WTC11 (cell line): ENCODE data around the gene IFNK.

Experiments used
- ARID4B ChIP-seq: sonication (generic); formaldehyde crosslinking; IDR thresholded peaks from 2 replicates; pipeline ENCODE4 v1.8.0; 2023; ENCODE audit warnings: missing genetic modification reagents, mild to moderate bottlenecking, borderline replicate concordance
- ATF2 ChIP-seq: sonication (generic); formaldehyde crosslinking; IDR thresholded peaks from 2 replicates; pipeline ENCODE4 v1.8.1; 2022; ENCODE audit warnings: low read depth, missing genetic modification reagents, borderline replicate concordance
- CTCF ChIP-seq: fragments of 200-600 bp; IDR thresholded peaks from 2 replicates; pipeline ENCODE4 v1.8.0; 2022; ENCODE audit warnings: antibody characterized with exemption
- E2F4 ChIP-seq: sonication (generic); formaldehyde crosslinking; IDR thresholded peaks from 2 replicates; pipeline ENCODE4 v1.8.1; 2022; ENCODE audit warnings: low read depth, mild to moderate bottlenecking, moderate library complexity, missing genetic modification reagents, borderline replicate concordance
- E2F5 ChIP-seq: sonication (generic); formaldehyde crosslinking; IDR thresholded peaks from 2 replicates; pipeline ENCODE4 v1.8.1; 2022; ENCODE audit warnings: mild to moderate bottlenecking, moderate library complexity, missing genetic modification reagents
- IRF1 ChIP-seq: sonication (generic); formaldehyde crosslinking; IDR thresholded peaks from 2 replicates; pipeline ENCODE4 v1.8.0; 2023; ENCODE audit warnings: missing genetic modification reagents
- NR1H2 ChIP-seq: sonication (generic); formaldehyde crosslinking; IDR thresholded peaks from 2 replicates; pipeline ENCODE4 v1.9.0; 2021; ENCODE audit warnings: mild to moderate bottlenecking, moderate library complexity, missing genetic modification reagents
- SMAD4 ChIP-seq: sonication (generic); formaldehyde crosslinking; IDR thresholded peaks from 2 replicates; pipeline ENCODE4 v1.8.0; 2022; ENCODE audit warnings: mild to moderate bottlenecking, missing genetic modification reagents
- USF2 ChIP-seq: sonication (generic); formaldehyde crosslinking; IDR thresholded peaks from 2 replicates; pipeline ENCODE4 v1.8.1; 2023; ENCODE audit warnings: mild to moderate bottlenecking, missing genetic modification reagents, moderate library complexity
- ZBTB21 ChIP-seq: sonication (generic); formaldehyde crosslinking; IDR thresholded peaks from 2 replicates; pipeline ENCODE4 v1.8.1; 2023; ENCODE audit warnings: mild to moderate bottlenecking, missing genetic modification reagents, borderline replicate concordance

- TF ChIP-seq USF2 (CRISPR knock-in tag), result no peak
- no peak for TF ChIP-seq SMAD4 (CRISPR knock-in tag)
- TF ChIP-seq CTCF, result no peak
- TF ChIP-seq IRF1 (CRISPR knock-in tag), result no peak
- no peak for TF ChIP-seq ATF2 (CRISPR knock-in tag)
- no peak for TF ChIP-seq E2F4 (CRISPR knock-in tag)
- TF ChIP-seq ZBTB21 (CRISPR knock-in tag), result no peak
- TF ChIP-seq E2F5 (CRISPR knock-in tag), result no peak
- no peak for TF ChIP-seq ARID4B
- no peak for TF ChIP-seq NR1H2 (CRISPR knock-in tag)
These were observed 49.8 kb upstream of the IFNK start for GRCh38 chr9:27474305-27474704.
